Tongue (tissue), 2 donors: Measurements from ENCODE around the gene FILIP1L. TPM values are rescaled to one million over a fixed set of nuclear protein-coding genes. Genes with fewer than 3 reads are reported as not detected.

ENCODE experiments used
- DNase-seq: peaks from one replicate; pipeline ENCODE4 v3.0.0-alpha.2; 2015
- total RNA-seq: library from RNA; depleted of rRNA; stranded (reverse); fragments of >200 nt; gene quantifications from one replicate; pipeline ENCODE4 v1.2.3, GENCODE V29; 2014

The FILIP1L gene
- total RNA-seq, 1 donor from 2014 or later: 72.0 TPM

GRCh38 chr3:99972380-99973104, 141.8 kb downstream of the FILIP1L start:
- DNase-seq: peak; percentile 78

- no peak for DNase-seq
Observed at GRCh38 chr3:99971761-99972160, 142.5 kb downstream of the FILIP1L start.

- no peak for DNase-seq
Observed at GRCh38 chr3:99970198-99970597, 144.1 kb downstream of the FILIP1L start.

DNA sequence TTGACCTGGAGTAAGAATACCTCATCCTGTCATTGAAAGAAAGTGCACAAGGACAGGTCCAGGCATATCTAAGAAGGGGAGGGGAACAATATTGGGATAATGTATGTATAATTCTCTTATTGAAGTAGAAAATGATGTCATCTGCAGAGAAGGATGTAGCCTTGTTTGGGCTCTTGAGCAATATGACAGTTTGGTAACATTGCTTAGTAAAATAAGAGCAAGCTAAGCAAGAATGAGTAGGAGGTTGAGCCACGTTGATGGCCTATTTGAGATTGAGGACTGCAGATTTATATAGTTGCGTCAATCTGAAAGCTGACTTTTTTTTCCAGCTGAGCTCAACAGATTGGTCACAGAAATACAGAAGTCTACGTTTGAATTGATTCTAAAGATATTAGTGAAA, 145.2 kb downstream of the FILIP1L start:
- DNase-seq: no peak

- no peak for DNase-seq
Observed at GRCh38 chr3:99967796-99968195, 146.5 kb downstream of the FILIP1L start.

DNA sequence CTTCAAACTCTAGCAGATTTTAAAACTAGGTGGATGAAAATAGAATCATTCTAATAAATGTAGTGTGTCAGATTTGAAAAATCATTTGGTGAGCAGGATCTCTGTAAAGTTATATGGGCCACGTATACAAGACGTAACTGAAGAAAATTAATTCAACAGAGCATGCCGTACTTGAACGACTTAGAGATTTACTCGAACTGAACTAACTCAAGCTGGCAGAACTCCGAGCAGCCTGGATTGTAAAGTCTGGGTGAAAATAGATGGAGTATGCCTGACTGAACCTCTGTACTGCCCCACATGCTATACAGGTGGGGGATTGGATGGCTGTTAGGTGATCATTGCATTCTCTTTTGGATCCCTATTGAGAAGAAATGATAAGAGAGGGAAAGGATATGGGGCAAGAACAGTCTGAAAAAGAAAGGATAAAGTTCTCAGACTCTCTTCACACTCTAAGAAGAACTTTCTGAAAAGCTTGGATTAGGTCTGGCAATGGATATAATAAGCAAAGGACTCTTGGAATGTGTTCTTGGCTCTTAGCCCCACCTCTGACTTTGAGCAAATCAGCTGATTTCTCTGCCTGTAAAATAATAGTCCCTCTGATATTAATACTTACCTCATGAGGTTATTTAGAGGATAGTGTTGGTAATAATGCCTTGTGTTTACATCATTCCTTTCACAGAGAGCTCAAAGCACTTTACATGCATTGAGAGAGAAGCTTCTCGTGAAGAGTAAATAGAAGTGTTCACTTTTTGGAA, 147.5 kb downstream of the FILIP1L start:
- DNase-seq: peak; percentile 61

DNA sequence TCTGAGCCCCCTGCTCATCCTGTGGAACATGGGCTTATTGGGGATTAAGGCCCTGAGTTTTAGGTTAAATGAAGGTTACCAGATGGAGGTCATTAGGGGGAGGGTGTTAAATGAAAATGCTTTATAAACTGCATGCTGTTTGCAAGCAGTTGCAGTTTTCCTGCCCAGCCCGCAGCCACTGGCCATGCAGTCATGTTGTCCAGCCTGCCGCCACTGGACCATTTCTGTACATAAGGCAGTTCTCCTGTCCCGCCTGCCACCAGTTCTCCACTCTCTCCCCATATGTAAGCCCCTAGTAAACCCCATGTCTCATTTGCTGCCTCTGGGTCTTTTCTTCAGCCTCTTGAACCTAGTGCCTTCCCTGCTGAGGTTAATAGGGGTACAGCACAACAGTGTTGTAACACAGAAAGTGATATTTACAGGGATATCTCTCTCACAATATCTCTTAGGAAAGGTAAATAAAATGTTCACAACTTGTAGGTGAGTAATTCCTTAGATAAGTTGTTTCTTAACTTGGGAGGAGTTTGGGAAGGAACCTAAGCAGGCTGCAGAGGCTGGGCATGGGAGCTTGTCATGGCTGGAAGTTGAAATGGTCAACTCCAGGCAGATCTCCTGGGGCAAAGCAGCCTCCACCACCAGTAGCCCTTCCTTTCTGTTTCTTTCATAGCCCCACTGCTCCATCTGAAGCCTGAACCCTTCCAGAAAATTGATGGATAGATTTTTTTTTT, 148.5 kb downstream of the FILIP1L start:
- DNase-seq: no peak

- DNase-seq: no peak
Observed at GRCh38 chr3:99965077-99965476, 149.2 kb downstream of the FILIP1L start.

DNA sequence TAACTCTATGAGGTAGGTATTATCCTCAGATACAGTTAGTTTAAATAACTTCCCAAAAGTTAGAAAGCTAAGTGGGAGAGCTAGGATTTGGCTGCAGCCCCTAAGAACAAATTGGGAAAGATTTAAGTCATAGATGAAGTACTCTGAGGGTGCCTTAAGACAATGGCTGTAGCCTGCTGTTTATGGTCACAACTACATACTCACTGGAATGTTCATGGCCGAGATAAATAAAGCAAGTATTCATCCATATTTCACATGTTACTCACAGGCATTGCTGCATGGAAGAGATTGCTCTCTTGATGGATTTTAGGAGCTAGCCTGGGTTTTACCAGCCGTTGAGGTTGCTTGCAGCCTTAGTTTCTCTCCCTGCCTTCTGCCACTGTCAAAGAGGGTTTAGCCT, 151.6 kb downstream of the FILIP1L start:
- DNase-seq: no peak

- DNase-seq: no peak
Observed at GRCh38 chr3:99961756-99962515, 152.4 kb downstream of the FILIP1L start.

- DNase-seq: no peak
Observed at GRCh38 chr3:99960941-99961340, 153.4 kb downstream of the FILIP1L start.

GRCh38 chr3:99960123-99960878, 154.0 kb downstream of the FILIP1L start:
- no peak for DNase-seq

DNA sequence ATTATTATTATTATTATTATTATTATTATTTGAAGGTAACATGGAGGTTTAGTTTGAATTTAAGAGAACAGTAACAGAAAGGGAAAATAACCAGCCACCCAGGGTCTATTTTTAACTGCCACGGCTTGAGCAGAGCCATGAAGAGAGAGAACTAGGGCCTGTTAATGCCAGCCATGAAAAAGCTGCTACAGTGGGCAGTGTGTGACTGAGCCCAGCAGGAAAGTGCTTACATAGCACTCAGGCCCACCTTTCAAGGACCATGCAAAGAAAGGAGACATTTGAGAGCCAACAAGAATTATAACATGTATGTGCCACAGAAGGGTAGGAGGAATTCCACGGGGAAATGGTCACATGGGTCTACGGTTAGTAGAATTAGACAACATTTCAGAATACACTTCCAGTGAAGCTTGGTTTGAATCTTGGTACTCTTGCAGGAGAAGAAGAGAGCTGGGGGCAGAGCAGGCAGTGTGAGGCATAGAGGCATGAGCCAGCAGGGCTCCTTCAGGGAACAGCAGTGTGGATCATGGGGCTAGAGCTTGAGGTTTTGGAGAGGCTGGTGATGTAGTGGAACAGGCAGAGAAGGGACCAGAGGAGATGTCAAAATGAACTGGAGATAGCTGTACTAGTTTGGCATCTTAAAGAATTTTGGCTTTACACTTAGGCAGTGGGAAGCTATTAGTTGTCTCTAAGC, 155.9 kb downstream of the FILIP1L start:
- no peak for DNase-seq

DNA sequence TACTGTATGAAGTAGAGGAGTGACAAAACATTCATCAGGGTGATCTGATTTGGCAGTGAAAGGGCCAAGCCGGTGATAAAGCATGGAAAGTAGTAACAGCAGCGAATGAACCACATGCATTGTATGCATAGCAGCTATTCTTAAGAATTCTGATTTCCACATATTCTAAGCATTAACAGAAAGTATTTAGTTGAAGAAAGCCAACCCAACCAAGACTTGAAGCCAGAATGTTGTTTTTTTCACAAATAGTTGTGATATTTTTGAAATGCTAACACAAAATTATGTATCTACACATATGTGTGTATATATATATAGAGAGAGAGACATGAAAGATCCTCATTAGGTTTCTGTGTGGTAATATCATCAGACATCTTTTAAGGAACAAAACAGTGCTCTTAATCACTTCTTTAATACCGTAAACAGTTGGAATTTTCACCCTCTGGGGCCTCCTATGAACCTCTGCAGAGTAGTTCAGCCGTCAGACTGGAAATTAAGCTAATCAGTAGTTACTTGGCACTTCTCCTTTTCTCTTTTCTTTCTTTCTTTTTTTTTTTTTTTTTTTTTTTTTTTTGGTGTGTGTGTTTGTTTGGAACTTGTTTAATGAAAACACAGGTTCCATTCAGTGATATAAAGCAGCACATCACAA, 157.0 kb downstream of the FILIP1L start:
- DNase-seq: no peak

DNA sequence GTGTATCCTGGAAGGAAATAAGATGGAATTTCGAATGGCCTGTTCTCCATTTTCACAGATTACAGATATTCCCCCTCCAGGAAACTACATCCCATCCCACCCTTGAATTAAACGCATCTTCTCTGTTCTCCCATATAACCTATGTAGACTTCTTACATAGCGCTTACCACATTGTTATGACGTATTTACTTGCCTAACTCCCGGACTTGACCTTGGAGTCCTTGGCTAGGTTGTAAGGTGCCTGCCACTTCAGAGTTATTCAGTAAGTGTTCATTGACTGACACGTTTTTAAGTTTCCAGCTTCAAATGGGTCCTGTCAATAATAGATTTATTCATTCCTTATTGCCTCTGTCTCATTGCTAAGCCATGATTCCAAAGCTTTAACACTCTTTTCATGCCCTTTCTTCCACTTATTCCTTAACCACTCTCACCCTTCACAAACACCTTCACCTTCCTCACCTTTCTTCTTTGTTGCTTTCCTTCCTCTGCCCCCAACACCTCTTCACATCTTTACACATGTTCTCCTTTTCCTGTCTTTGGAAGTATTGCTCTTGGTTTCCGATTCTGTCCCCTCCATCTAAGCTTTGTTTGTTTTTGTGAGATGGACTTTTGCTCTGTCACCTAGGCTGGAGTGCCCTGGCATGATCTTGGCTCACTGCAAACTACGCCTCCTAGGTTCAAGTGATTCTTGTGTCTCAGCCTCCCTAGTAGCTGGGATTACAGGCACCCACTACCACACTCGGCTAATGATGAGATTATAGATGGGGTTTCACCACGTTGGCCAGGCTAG, 158.3 kb downstream of the FILIP1L start:
- DNase-seq: no peak

DNA sequence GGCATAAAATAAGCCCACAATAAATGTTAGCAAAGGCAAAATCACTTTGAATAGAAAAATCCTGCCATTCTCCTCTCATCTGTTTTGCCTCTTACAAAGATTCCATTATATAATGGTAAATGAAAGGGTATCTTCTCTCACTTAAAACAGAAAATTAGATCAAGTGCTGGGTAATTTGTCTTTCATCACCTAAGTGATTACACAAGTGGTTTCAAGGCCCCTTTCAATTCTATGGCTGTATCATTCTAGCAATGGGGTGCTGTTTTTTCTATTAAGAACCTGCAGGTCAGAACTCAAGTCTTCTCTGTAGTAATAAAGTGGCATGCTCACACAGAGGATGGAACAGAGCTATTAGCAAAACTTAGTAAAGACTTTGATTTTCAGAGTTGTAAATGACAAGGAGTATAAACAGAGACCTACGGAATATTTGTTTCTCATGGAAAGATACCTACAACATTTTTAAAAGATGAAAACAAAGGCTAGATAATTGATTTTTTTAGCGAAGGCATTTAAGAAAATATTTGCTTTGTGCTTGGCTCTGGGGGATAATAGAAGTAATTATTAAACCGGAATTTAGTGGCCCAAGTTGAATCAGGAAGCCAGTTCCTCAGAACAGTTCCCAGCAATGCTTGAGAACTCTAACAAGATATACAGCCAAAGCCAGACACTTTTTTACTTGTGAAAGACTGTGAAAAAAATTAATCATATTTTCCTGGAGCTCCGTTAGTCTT, 159.2 kb downstream of the FILIP1L start:
- no peak for DNase-seq

GRCh38 chr3:99953596-99953995, 160.7 kb downstream of the FILIP1L start:
- no peak for DNase-seq

DNA sequence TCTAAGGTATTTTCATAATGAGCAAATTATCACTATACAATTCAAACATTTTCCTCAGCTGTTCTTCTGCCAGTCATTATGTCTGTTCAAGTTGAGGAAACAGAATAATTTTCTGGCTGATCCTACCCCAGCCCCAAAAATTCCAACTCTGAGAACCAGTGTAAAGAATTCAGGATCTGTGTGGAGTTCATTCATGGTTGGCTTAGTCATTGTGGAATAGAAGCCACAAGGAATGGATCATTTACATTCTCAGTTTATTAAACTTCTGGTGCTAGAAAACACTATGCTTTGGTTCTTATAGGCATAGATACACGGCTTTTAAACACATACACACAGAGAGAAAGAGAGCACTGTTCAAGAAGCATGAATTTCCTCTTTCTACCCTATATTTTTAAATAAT, 162.0 kb downstream of the FILIP1L start:
- DNase-seq: no peak

DNA sequence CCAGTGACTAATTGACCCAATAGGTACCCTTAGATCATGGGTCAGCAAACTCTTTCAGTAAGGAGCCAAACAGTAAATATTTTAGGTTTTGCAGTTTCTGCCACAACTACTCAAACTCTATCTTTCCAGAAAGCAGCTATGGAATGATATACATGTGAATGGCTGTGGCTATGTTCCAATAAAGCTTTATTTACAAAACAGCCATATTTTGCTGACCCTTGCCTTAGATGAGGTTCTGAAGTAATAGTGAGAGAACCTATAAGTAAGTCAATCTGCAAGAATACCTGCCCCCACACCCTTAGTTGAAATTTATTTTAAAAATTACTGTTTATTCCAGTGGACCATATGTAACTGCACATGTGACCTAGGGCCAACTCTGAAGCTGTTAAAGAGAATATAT, 162.6 kb downstream of the FILIP1L start:
- no peak for DNase-seq
